HCT116 (cell line): ENCODE data around the gene KLK1. TPM values are rescaled to one million over a fixed set of nuclear protein-coding genes. Genes with fewer than 3 reads are reported as not detected.

ENCODE experiments used
- ATAC-seq: fragments of 200-7000 bp; cut with Tn5 transposase; 2 replicates; pipeline ENCODE4 v1.9.1; 2020; ENCODE audit warnings: mild to moderate bottlenecking, moderate library complexity
- BruUV-seq: library from RNA; stranded (reverse); fragments of 400-500 nt; replicated peaks from 2 replicates; lab custom pipeline; 2021; lab: Mats Ljungman, UMichigan
- CTCF ChIA-PET: fragments of 300-600 bp; sonication (Branson Sonifier 250); formaldehyde crosslinking; loops from one replicate; lab custom pipeline; 2021; ENCODE audit warnings: antibody characterized with exemption; lab: Charles Lee
- POLR2A ChIA-PET: fragments of 300-600, 350-600 bp; sonication (Branson Sonifier 250); formaldehyde crosslinking; loops from one replicate; lab custom pipeline; 2021; ENCODE audit warnings: antibody characterized with exemption; lab: Charles Lee
- RAD21 ChIA-PET, 2 experiments: fragments of 300-600 bp; sonication (Branson Sonifier 250); formaldehyde crosslinking; loops; one replicate each; lab custom pipeline; 2023; ENCODE audit warnings: low total read pairs in 2 of 2; ENCODE audit not compliant: uncharacterized antibody in 2 of 2, unreplicated experiment in 2 of 2, low non-redundant PET in 1 of 2; lab: Charles Lee
- DNase-seq: peaks from one replicate; pipeline ENCODE4 v3.0.0-alpha.2; 2010; ENCODE audit warnings: low read depth, low spot score
- H2AFZ ChIP-seq: fragments of 200-600 bp; shearing (Covaris generic), sonication (generic); 2 replicates; pipeline ENCODE4 v1.6.1; 2017; ENCODE audit warnings: low read depth, mixed run types, mixed read lengths, antibody characterized with exemption, low read length; ENCODE audit not compliant: poor library complexity, severe bottlenecking
- H3K27ac ChIP-seq: 2 replicates; pipeline ENCODE4 v1.5.1; 2012; ENCODE audit warnings: low read depth, low read length
- H3K27me3 ChIP-seq: fragments of 200-600 bp; sonication (generic); 2 replicates; pipeline ENCODE4 v1.6.1; 2016; ENCODE audit warnings: mixed run types, low read length, mixed read lengths; ENCODE audit not compliant: insufficient read depth
- H3K36me3 ChIP-seq, 2 experiments: fragments of 200-500 bp in 1 of 2; fragments of 200-600 bp in 1 of 2; sonication (Bioruptor generic) in 1 of 2; sonication (generic) in 1 of 2; 2 replicates each; pipeline versions ENCODE4 v1.5.1 to v1.6.1; 2014 to 2016; ENCODE audit warnings: low read length in 2 of 2, inconsistent platforms in 1 of 2, mixed read lengths in 1 of 2, mixed run types in 1 of 2; ENCODE audit not compliant: insufficient read depth in 2 of 2, control insufficient read depth in 1 of 2
- H3K4me1 ChIP-seq, 2 experiments: fragments of 200-600 bp in 1 of 2; sonication (generic) in 1 of 2; 2 replicates each; pipeline versions ENCODE4 v1.5.1 to v1.6.1; 2012 to 2017; ENCODE audit warnings: low read length in 2 of 2, inconsistent platforms in 1 of 2, mild to moderate bottlenecking in 1 of 2, mixed read lengths in 1 of 2, mixed run types in 1 of 2, moderate library complexity in 1 of 2; ENCODE audit not compliant: insufficient read depth in 2 of 2, control insufficient read depth in 1 of 2
- H3K4me2 ChIP-seq: fragments of 200-600 bp; sonication (generic); 2 replicates; pipeline ENCODE4 v1.6.1; 2017; ENCODE audit warnings: mixed run types, low read length, mixed read lengths
- H3K4me3 ChIP-seq, 2 experiments: fragments of 200-600 bp in 1 of 2; sonication (generic) in 1 of 2; replicated peaks in 1 of 2; 2 replicates each; pipeline ENCODE4 v1.5.1; 2011 to 2016; ENCODE audit warnings: low read length in 2 of 2, control low read depth in 1 of 2, low read depth in 1 of 2, mild to moderate bottlenecking in 1 of 2, mixed read lengths in 1 of 2, mixed run types in 1 of 2
- H3K79me2 ChIP-seq: fragments of 200-600 bp; sonication (generic); 2 replicates; pipeline ENCODE4 v1.6.1; 2017; ENCODE audit warnings: mild to moderate bottlenecking, mixed run types, low read length, moderate library complexity, mixed read lengths; ENCODE audit not compliant: insufficient read depth
- H3K9ac ChIP-seq: fragments of 200-600 bp; sonication (generic); 2 replicates; pipeline ENCODE4 v1.6.1; 2016; ENCODE audit warnings: low read length, mixed read lengths
- H3K9me2 ChIP-seq: fragments of 200-600 bp; sonication (generic), shearing (Covaris generic); 2 replicates; pipeline ENCODE4 v1.6.1; 2017; ENCODE audit warnings: mixed run types, mild to moderate bottlenecking, moderate library complexity; ENCODE audit not compliant: insufficient read depth
- H3K9me3 ChIP-seq, 2 experiments: fragments of 200-500 bp in 1 of 2; fragments of 200-600 bp in 1 of 2; sonication (Bioruptor generic) in 1 of 2; sonication (generic) in 1 of 2; 2 replicates each; pipeline ENCODE4 v1.6.1; 2014 to 2017; ENCODE audit warnings: low read length in 2 of 2, mixed read lengths in 2 of 2, inconsistent platforms in 1 of 2, low read depth in 1 of 2, mild to moderate bottlenecking in 1 of 2, mixed run types in 1 of 2, moderate library complexity in 1 of 2; ENCODE audit not compliant: control insufficient read depth in 1 of 2, insufficient read depth in 1 of 2
- H4K20me1 ChIP-seq: fragments of 200-600 bp; sonication (generic), shearing (Covaris generic); 2 replicates; pipeline ENCODE4 v1.6.1; 2017; ENCODE audit warnings: mixed run types, mild to moderate bottlenecking, moderate library complexity; ENCODE audit not compliant: insufficient read depth
- ELF1 ChIP-seq: IDR thresholded peaks from 2 replicates; pipeline ENCODE4 v1.6.1; 2012; ENCODE audit warnings: low read depth, borderline replicate concordance
- MAX ChIP-seq: IDR thresholded peaks from 2 replicates; pipeline ENCODE4 v1.6.1; 2012
- POLR2AphosphoS5 ChIP-seq: IDR thresholded peaks from 2 replicates; pipeline ENCODE4 v1.6.1; 2011; ENCODE audit warnings: mild to moderate bottlenecking, low read depth, low read length, moderate library complexity
- RAD21 ChIP-seq: IDR thresholded peaks from 2 replicates; pipeline ENCODE4 v1.6.1; 2012; ENCODE audit warnings: low read depth, mild to moderate bottlenecking
- REST ChIP-seq: IDR thresholded peaks from 2 replicates; pipeline ENCODE4 v1.6.1; 2012; ENCODE audit warnings: low read depth
- YY1 ChIP-seq: IDR thresholded peaks from 2 replicates; pipeline ENCODE4 v1.6.1; 2011; ENCODE audit warnings: low read length, low read depth, moderate library complexity, mild to moderate bottlenecking; ENCODE audit not compliant: insufficient replicate concordance; ENCODE audit errors: extremely low read depth
- ZBTB33 ChIP-seq: IDR thresholded peaks from 2 replicates; pipeline ENCODE4 v1.6.1; 2011; ENCODE audit warnings: mild to moderate bottlenecking, low read length, moderate library complexity; ENCODE audit not compliant: insufficient replicate concordance; ENCODE audit errors: extremely low read depth
- ZFX ChIP-seq: fragments of 450-650 bp; IDR thresholded peaks from 2 replicates; pipeline ENCODE4 v1.6.1; 2017
- ZNF274 ChIP-seq: fragments of 200-500 bp; sonication (Bioruptor generic); IDR thresholded peaks from 2 replicates; pipeline ENCODE4 v1.6.1; 2014; ENCODE audit warnings: mild to moderate bottlenecking, low read depth, low read length, inconsistent platforms
- intact Hi-C: fragments of 100-400 bp; cut with micrococcal nuclease; formaldehyde crosslinking; loops from 2 replicates; pipeline ENCODE4 v1.10.0; 2022
- total RNA-seq: library from RNA; stranded (reverse); gene quantifications from one replicate; pipeline ENCODE4 v1.2.1, GENCODE V29; 2021; ENCODE audit not compliant: unreplicated experiment

The KLK1 gene
- total RNA-seq, 1 experiment from 2014 or later, result 3.3 TPM

GRCh38 chr19:50870417-50871089 lies 47.0 kb upstream of the KLK1 start (continued):
- TF ChIP-seq REST (no peak), RAD21 (no peak), POLR2AphosphoS5 (no peak), ZNF274 (no peak), ELF1 (no peak), ZBTB33 (no peak)

- Histone ChIP-seq H2AFZ (no peak overlapping the region), H3K27ac (no peak overlapping the region), H3K4me3 (no peak overlapping the region), H3K9me2 (no peaks in the 10 kb centered on the region), H3K4me2 (no peak overlapping the region), H3K79me2 (no peaks in the 10 kb centered on the region), H4K20me1 (no peaks in the 10 kb centered on the region), H3K9me3 (no peaks in the 10 kb centered on the region), H3K9ac (no peak overlapping the region), H3K36me3 (no peaks in the 10 kb centered on the region), H3K27me3 (peaks cover 74% of the 10 kb centered on the region), H3K4me1 (no peaks in the 10 kb centered on the region)
- intact Hi-C loops, result no loop called here
- ChIA-PET CTCF (no interaction called here), RAD21 (no interaction called here), POLR2A (no interaction called here)
- TF ChIP-seq ZFX (no peak), MAX (no peak), YY1 (no peak)
- no peak for ATAC-seq
- DNase-seq, result no peak
- BruUV-seq, result no TSS peak
These were observed 45.9 kb upstream of the KLK1 start for GRCh38 chr19:50869479-50869878.
